T47D (cell line): ENCODE data around the gene SLC16A5.
A peak's percentile ranks its signal among the peaks of the same experiment; 100 is the strongest.
"Not testable (repeated sequence)": the region's sequence is repeated elsewhere in the genome, so short reads cannot be mapped to it uniquely, and the experiment has no call there.

Source experiments
- DNase-seq, 2 experiments: peaks; one replicate each; pipeline versions ENCODE4 v3.0.0 to v3.0.0-alpha.2; 2011 to 2012; ENCODE audit warnings: low read depth in 1 of 2, low spot score in 1 of 2
- JUND ChIP-seq: IDR thresholded peaks from 2 replicates; pipeline ENCODE4 v1.6.1; 2012; ENCODE audit warnings: low read depth
- in situ Hi-C: cut with HindIII; loops from 2 replicates; pipeline ENCODE4 v1.10.0; 2016; ENCODE audit warnings: low sequenced_read_pairs, low pct_unique_long_range_greater_than_20kb

The SLC16A5 gene

DNA sequence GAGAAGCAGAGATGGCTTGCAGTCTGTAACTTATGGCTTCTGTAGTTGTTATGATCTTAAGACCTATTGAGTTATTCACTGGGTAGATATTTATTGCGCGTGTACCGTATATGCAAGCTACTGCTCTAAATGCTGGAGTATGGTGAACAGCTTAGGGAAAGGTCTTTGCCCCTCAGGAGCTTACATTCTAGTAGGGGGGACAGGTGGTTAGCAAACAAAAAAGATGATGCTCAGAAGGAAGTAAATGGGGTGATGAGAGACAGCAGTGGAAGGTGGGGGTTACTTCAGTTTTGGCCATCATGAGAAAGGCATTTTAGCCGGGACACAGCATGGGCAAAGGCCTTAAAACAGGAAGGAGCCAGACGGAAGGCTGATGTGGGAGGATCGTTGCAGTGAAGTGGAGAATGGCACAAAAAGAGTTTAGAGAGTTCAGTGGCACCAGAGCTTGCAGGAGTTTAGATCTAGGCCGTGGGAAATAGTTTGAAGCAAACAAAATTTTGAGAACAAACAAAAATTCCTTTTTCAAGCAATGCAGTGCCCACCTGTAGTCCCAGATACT lies 24.1 kb downstream of the SLC16A5 start:
- no peak for DNase-seq
- in situ Hi-C loops = no loop called here
- no peak for TF ChIP-seq JUND

DNA sequence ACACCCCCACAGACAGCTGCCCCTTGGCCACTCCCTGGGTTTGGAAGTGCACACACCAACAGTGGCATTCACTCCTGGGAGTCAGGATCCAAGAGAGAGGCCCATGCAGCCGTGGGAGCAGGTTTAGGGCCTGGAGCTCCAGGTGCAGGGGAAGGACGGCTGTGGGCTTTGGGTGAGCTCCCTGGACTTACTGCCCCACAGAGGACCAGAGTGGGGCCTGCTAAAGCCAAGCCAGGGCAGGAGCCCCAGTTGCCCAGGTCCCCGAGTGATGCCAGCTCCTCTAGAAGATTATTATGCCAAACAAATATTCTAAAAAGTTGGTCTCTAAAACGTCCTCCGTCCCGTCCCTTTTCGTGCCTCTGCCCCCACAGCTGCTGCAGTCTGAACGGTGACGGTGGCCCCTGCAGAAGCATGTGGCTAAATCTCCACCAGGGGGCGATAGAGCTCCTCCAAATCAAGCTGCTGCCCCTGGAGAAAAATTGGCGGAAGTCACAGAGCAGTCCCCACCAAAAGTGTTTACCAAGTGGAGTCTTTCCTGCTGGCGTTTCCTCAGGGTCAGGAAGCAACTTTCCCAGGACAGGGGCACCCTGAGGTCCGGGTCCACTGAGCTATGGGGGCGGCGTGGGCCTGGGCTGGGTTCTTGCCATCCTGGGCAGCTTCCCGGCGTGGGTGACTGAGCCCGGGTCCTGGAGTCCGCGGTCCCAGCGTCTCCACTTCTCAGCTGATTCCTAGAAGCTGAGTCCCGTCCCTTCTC lies 26.2 kb downstream of the SLC16A5 start:
- in situ Hi-C loops = no loop called here
- peak; percentile 87 to 91 for DNase-seq
- no peak for TF ChIP-seq JUND

DNA sequence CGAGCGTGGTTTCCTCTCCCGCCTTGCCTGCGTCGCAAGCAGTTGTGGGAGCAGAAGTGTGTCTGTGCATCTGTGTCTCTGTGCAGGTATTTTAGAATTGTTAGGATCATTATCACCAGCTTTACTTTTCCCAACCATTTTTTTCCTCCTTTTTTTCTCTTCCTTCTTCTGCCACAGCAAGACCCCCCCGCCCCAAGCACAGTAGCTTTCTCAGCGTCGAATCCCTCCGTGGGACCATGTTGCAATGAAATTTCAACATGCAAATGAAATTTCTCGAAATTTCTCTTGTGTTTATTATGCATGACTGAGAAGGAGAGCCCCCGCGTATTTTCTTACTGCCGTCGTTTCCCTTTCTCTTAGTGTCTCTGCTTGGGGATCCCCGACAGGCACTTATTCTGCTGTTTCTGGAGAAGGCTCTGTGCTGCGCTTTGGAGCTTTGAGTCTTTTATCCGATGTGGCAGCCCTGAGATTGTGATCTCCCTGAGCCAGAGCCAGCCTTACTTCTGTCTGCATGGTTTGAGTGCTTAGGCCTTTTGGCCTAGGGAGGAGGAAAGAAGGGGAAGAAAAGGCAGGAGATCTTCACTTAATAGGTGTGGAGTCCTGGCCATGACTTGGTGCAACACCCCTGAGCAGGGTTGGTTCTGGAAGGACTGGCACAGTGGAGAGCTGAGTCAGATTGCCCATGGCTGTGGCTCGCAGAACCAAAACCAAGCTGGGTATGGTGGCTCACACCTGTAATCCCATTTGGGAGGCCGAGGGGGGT lies 27.0 kb downstream of the SLC16A5 start:
- DNase-seq = no peak
- TF ChIP-seq JUND = no peak
- in situ Hi-C loops = no loop called here

DNA sequence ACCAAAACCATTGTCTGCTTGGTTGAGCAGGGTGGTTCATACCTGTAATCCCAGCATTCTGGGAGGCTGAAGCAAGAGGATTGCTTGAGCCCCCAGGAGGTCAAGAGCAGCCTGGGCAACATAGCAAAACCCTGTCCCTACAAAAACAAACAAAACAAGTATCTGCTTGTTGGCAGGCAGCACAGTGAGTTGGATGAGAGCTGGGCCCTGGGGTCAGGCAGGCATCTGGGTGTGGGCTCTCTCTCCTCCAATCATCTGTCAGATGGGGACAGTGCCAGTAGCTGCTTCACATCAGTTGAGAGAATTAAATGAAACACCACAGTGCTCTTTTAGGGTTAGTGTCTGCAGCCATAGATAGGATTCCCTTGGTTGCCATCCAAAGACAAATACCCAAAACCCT lies 27.8 kb downstream of the SLC16A5 start:
- DNase-seq = no peak
- in situ Hi-C loops = no loop called here
- no peak for TF ChIP-seq JUND

DNA sequence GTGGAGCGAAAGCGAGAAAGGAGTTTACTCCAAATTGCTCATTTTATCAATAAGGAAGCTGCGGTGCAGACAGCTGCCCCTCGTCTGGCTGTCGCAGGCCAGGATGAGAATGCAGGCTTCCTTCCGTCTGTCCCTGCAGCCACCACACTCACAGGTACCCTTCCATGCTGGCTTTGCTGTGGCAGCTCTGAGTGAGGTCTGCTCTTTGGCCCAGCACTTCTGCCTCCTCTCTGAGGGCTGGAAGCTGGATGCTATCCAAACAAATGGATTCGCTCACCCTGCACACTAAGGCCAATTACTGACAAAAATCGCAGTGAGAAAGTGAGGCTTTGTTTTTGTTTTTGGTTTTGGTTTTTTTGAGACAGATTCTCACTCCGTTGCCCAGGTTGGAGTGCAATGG lies 29.0 kb downstream of the SLC16A5 start:
- TF ChIP-seq JUND = no peak
- in situ Hi-C loops = no loop called here
- DNase-seq = no peak

DNA sequence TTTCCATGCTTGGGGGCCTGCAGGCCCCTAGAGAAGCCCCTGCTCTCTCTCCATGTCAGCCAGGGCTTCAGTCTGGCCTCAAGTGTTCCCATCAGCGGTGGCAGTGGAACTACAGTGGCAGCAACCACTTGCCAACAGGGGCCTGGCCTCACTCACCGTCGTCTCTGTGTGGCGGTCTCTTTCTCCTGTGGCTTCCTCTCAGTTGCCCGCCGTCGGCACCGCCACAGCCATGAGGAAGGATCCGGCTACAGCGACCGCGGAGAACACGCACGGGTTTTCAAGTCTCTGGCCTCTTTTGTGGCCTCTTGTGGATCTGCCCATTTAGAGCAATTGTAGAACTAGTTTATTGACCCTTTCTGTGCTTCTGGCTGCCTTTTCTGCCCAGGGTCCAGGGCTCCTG lies 30.6 kb downstream of the SLC16A5 start:
- in situ Hi-C loops = no loop called here
- TF ChIP-seq JUND = no peak
- DNase-seq = no peak

DNA sequence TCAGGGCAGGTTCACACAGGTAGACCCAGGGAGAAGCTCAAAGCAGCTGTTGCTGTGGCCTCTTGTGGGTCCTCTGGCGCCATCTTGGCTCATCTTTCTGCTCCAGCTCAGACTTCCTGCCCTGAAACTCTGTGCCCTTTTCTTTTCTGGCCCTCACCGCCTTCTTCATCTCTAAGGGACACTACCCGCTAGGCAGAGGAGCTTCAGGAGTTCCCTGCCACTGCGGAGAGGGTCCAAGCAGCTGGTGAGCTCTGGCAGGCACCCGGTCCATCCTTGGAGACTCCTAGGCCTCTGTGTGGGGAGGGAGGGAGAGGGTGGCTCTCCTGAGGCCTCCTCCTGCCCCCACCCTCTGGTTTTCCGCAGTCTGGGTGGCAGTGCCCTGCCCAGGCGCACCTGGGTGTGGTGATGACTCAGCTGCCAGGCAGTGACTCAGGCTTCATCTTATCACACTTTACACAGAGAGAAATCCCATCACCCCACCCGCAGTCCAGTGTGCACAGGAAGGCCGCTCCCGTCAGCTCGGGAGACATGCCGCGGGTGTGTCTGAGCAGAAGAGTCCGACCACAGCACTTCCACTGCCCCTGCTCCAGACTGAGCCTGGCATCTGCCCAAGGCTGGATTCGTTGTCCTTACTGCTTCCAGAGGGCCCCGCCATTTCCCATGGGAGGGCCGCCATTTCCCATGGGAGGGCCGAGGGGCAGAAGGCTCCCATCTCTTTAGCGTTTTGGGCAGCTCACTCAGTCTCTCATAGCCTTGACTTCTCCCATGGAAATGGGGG lies 36.5 kb downstream of the SLC16A5 start:
- no peak for TF ChIP-seq JUND
- in situ Hi-C loops = no loop called here
- DNase-seq = no peak

DNA sequence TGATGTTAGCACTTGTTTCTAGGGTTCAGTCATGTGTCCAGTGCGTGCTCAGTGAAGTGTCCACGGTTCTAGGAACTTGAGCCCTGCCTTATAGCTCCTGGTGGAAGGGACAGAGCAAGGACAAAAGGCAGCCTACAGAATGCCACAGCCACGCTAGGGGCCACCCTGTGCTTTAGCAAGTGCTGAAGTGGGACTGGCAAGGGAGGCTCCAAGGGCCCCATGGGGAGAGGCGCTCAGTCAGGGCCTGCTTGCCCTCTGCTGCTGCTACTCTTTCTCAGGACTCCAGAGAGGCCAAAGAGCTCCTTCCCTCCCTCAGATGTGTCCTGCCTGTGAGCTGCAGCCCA lies 37.0 kb downstream of the SLC16A5 start:
- in situ Hi-C loops = no loop called here
- no peak for TF ChIP-seq JUND
- no peak for DNase-seq

DNA sequence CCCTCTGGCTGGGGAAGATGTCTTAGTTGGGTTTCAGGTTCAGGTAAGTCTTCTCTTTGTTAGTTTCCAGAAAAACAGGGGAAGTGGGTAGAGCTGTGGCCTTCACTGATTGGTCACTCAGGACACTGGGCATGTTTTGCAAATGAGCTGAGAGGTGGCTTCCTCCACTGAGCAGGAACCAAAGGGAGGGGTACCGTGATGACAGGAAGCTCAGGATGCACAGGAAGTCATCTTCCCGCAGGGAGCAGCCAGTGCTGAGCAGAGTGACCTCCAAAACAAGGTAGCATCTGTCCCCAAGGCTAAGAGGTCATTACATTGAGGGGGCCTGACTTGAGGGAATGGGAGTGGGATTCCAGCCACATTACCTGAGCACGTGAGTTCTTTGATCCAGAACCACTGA lies 38.2 kb downstream of the SLC16A5 start:
- in situ Hi-C loops = no loop called here
- no peak for TF ChIP-seq JUND
- DNase-seq = peak in 1 of 2 experiments; percentile 52

DNA sequence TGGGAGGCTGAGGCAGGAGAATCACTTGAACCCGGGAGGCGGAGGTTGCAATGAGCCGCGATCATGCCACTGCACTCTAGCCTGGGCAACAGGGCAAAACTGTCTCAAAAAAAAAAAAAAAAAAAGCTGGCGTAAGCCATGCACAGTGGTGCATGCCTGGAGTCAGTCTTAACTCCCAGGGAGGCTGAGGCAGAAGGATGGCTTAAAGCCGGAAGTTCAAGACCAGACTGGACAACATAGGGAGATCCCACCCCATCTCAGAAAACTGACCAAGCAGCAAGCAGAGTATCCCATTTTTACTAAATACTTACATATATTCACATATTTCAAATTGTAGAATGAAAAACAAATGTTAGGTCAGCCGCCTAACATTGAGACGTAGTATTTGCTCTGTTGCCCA lies 39.2 kb downstream of the SLC16A5 start:
- no peak for DNase-seq
- no peak for TF ChIP-seq JUND
- in situ Hi-C loops = no loop called here

DNA sequence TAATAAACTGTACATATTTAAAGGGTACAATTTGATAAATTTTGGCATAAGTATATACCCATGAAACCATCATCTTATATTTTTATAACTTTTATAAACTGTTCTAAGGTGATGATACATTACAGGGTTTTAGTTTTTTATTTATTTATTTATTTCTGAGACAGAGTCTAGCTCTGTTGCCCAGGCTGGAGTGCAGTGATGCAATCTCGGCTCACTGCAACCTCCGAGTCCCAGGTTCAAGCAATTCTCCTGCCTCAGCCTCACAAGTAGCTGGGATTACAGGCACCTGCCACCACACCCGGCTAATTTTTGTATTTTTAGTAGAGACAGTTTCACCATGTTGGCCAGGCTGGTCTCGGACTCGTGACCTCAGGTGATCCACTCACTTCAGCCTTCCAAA lies 40.2 kb downstream of the SLC16A5 start:
- in situ Hi-C loops, DNase-seq: not testable (repeated sequence)

DNA sequence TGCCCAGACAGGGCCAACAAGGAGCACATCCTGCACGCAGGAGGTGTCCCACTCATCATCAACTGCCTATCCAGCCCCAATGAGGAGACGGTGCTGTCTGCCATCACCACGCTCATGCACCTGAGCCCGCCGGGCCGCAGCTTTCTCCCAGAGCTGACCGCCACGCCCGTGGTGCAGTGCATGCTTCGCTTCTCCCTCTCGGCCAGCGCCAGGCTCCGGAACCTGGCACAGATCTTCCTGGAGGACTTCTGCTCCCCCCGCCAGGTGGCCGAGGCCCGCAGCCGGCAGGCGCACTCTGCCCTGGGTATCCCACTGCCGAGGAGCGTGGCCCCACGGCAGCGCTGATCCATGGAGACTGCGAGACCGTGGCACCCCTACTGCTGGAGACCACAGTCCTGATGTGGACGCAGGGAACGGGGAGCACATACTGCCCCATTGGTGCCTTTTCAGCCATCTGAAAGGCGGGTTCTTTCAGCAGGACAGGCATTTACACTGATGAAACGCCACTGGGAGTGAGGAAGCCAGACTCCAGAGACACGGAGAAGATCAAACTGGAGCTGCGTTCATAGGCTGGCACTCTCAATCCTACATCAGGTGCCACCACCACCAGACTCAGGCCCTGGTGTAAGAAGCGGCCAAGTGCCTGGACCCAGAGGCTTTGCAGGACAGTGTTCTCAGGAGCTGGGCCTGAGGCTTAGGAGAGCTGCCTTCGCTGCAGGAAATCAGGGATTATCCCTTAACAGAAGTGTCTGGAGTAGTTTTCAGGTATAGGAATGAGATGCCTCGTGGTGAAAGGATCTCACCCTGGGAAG lies 41.1 kb downstream of the SLC16A5 start:
- in situ Hi-C loops = no loop called here
- TF ChIP-seq JUND = no peak
- no peak for DNase-seq

DNA sequence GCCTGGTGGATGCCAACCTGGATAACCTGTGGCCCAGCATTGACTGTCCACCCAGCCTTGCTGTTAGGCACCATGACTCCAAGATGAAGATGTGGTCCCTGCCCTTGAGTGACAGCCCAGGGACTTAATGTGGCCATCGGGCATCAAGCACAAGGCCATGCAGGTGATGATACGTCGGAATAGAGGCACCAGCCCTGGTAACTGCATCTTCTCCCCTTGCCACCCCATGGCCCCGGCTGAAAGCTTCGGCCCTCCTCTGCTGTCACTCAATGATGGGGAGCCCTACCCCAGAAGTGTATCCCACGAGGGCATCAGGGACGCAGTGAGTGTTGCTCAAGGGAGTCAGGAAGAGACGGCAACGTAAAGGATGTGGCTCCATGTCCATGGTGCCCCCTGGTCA lies 41.8 kb downstream of the SLC16A5 start:
- in situ Hi-C loops = no loop called here
- DNase-seq = no peak
- TF ChIP-seq JUND = no peak
